H1 (cell line): Measurements from ENCODE around the gene PRR5L. TPM values are rescaled to one million over a fixed set of nuclear protein-coding genes. Genes with fewer than 3 reads are reported as not detected.

ENCODE experiments used
- CTCF ChIA-PET: fragments of 300-600 bp; sonication (Branson Sonifier 250); formaldehyde crosslinking; loops from one replicate; lab custom pipeline; 2021; ENCODE audit not compliant: partially characterized antibody; lab: Charles Lee
- POLR2A ChIA-PET: fragments of 300-600 bp; sonication (Branson Sonifier 250); formaldehyde crosslinking; loops from one replicate; lab custom pipeline; 2021; ENCODE audit warnings: inconsistent platforms; ENCODE audit not compliant: partially characterized antibody; lab: Charles Lee
- DNase-seq, 2 experiments: peaks; one replicate each; pipeline versions ENCODE4 v3.0.0 to v3.0.0-alpha.2; 2010 to 2022; ENCODE audit warnings: low spot score in 2 of 2, low read depth in 1 of 2, mixed read lengths in 1 of 2
- FAIRE-seq: peaks from 2 replicates; lab custom pipeline; 2011; peaks lifted over from hg19 to GRCh38; lab: Jason Lieb, UNC
- H2AFZ ChIP-seq: 2 replicates; pipeline ENCODE4 v1.8.1; 2012; ENCODE audit warnings: low read length, inconsistent platforms
- H2AK5ac ChIP-seq: 2 replicates; pipeline ENCODE4 v1.6.1; 2013; ENCODE audit warnings: low read depth, low read length
- H2BK120ac ChIP-seq: replicated peaks from 2 replicates; pipeline ENCODE3; 2013; ENCODE audit warnings: low read depth, low read length, inconsistent platforms
- H2BK12ac ChIP-seq: 2 replicates; pipeline ENCODE4 v1.6.1; 2013; ENCODE audit warnings: low read depth, low read length
- H2BK15ac ChIP-seq: 2 replicates; pipeline ENCODE4 v1.6.1; 2013; ENCODE audit warnings: low read length
- H2BK20ac ChIP-seq: 2 replicates; pipeline ENCODE4 v1.6.1; 2013; ENCODE audit warnings: low read length
- H2BK5ac ChIP-seq: 2 replicates; pipeline ENCODE4 v1.6.1; 2013; ENCODE audit warnings: low read depth, low read length
- H3K14ac ChIP-seq: 2 replicates; pipeline ENCODE4 v1.6.1; 2013; ENCODE audit warnings: inconsistent platforms; ENCODE audit not compliant: insufficient read length
- H3K18ac ChIP-seq: 2 replicates; pipeline ENCODE4 v1.6.1; 2013; ENCODE audit warnings: low read length; ENCODE audit errors: extremely low read depth
- H3K23ac ChIP-seq: 2 replicates; pipeline ENCODE4 v1.6.1; 2013; ENCODE audit warnings: inconsistent platforms; ENCODE audit not compliant: insufficient read length
- H3K23me2 ChIP-seq: 2 replicates; pipeline ENCODE4 v1.6.1; 2013; ENCODE audit warnings: low read depth, low read length
- H3K27ac ChIP-seq: 2 replicates; pipeline ENCODE4 v1.6.1; 2011; ENCODE audit warnings: low read depth, low read length, inconsistent platforms
- H3K27me3 ChIP-seq, 4 experiments: replicated peaks in 1 of 4; 1 replicate in 1 of 4; 2 replicates in 3 of 4; pipeline versions ENCODE4 v1.6.1 to v1.8.1; 2011 to 2013; ENCODE audit warnings: low read length in 3 of 4, mild to moderate bottlenecking in 3 of 4, inconsistent platforms in 2 of 4, mixed read lengths in 2 of 4, moderate library complexity in 1 of 4; ENCODE audit not compliant: control insufficient read depth in 3 of 4, insufficient read depth in 3 of 4; ENCODE audit errors: extremely low read depth in 1 of 4
- H3K36me3 ChIP-seq, 4 experiments: 2 replicates each; pipeline versions ENCODE4 v1.6.1 to v1.8.1; 2011 to 2013; ENCODE audit warnings: mild to moderate bottlenecking in 4 of 4, low read length in 3 of 4, moderate library complexity in 2 of 4, control low read depth in 1 of 4, inconsistent platforms in 1 of 4; ENCODE audit not compliant: insufficient read depth in 4 of 4, control insufficient read depth in 2 of 4
- H3K4ac ChIP-seq: replicated peaks from 2 replicates; pipeline ENCODE3; 2013; ENCODE audit warnings: low read length, low read depth, mixed read lengths, inconsistent platforms; ENCODE audit not compliant: insufficient read length
- H3K4me1 ChIP-seq, 4 experiments: replicated peaks in 1 of 4; 1 replicate in 1 of 4; 2 replicates in 3 of 4; pipeline versions ENCODE4 v1.6.1 to v1.8.1; 2011 to 2013; ENCODE audit warnings: low read length in 3 of 4, inconsistent platforms in 2 of 4, mixed read lengths in 1 of 4; ENCODE audit not compliant: insufficient read depth in 4 of 4, control insufficient read depth in 3 of 4
- H3K4me2 ChIP-seq, 2 experiments: 2 replicates each; pipeline versions ENCODE4 v1.6.1 to v1.8.1; 2011 to 2013; ENCODE audit warnings: low read depth in 2 of 2, low read length in 2 of 2, control low read depth in 1 of 2, inconsistent platforms in 1 of 2, mild to moderate bottlenecking in 1 of 2; ENCODE audit not compliant: insufficient read depth in 1 of 2
- H3K4me3 ChIP-seq, 4 experiments: fragments of 200-600, 300-600 bp in 1 of 4; sonication (generic), shearing (Covaris generic), sonication (Bioruptor Twin) in 1 of 4; 2 replicates each; pipeline versions ENCODE4 v1.5.1 to v1.8.1; 2011 to 2016; ENCODE audit warnings: low read length in 4 of 4, low read depth in 3 of 4, control low read depth in 2 of 4, inconsistent platforms in 2 of 4, mild to moderate bottlenecking in 2 of 4, mixed read lengths in 1 of 4, moderate library complexity in 1 of 4; ENCODE audit not compliant: insufficient read depth in 2 of 4; ENCODE audit errors: extremely low read depth in 1 of 4
- H3K56ac ChIP-seq: replicated peaks from 2 replicates; pipeline ENCODE3; 2013; ENCODE audit warnings: low read depth, mild to moderate bottlenecking, mixed read lengths, low read length, inconsistent platforms; ENCODE audit not compliant: insufficient read length
- H3K79me1 ChIP-seq: 2 replicates; pipeline ENCODE4 v1.6.1; 2013; ENCODE audit warnings: low read depth, low read length, control low read depth
- H3K79me2 ChIP-seq, 2 experiments: 2 replicates each; pipeline versions ENCODE4 v1.6.1 to v1.8.1; 2012 to 2013; ENCODE audit warnings: low read length in 2 of 2, mild to moderate bottlenecking in 2 of 2, inconsistent platforms in 1 of 2; ENCODE audit not compliant: insufficient read depth in 2 of 2, control insufficient read depth in 1 of 2
- H3K9ac ChIP-seq, 4 experiments: replicated peaks in 1 of 4; 1 replicate in 1 of 4; 2 replicates in 3 of 4; pipeline versions ENCODE4 v1.6.1 to v1.8.1; 2011 to 2013; ENCODE audit warnings: low read depth in 3 of 4, low read length in 3 of 4, control low read depth in 2 of 4, mild to moderate bottlenecking in 2 of 4, moderate library complexity in 2 of 4, inconsistent platforms in 1 of 4; ENCODE audit errors: extremely low read depth in 1 of 4
- H3K9me3 ChIP-seq, 2 experiments: 2 replicates each; pipeline versions ENCODE4 v1.6.1 to v1.8.1; 2012 to 2013; ENCODE audit warnings: mild to moderate bottlenecking in 2 of 2, moderate library complexity in 2 of 2, control low read depth in 1 of 2, inconsistent platforms in 1 of 2, low read depth in 1 of 2, low read length in 1 of 2, mixed read lengths in 1 of 2; ENCODE audit not compliant: insufficient read depth in 2 of 2
- H4K20me1 ChIP-seq, 2 experiments: replicated peaks in 1 of 2; 2 replicates each; pipeline versions ENCODE3 to v1.8.1; 2011 to 2013; ENCODE audit warnings: inconsistent platforms in 2 of 2, low read length in 2 of 2, mild to moderate bottlenecking in 1 of 2; ENCODE audit not compliant: insufficient read depth in 2 of 2, control insufficient read depth in 1 of 2
- H4K5ac ChIP-seq: 2 replicates; pipeline ENCODE4 v1.6.1; 2013; ENCODE audit warnings: low read length, low read depth, mixed read lengths, inconsistent platforms; ENCODE audit not compliant: insufficient read length
- H4K8ac ChIP-seq: 2 replicates; pipeline ENCODE4 v1.8.0; 2013; ENCODE audit warnings: mild to moderate bottlenecking, moderate library complexity, low read length, inconsistent platforms; ENCODE audit not compliant: insufficient read depth; ENCODE audit errors: extremely low read depth
- H4K91ac ChIP-seq: replicated peaks from 2 replicates; pipeline ENCODE3; 2013; ENCODE audit warnings: low read length, mixed read lengths, inconsistent platforms; ENCODE audit not compliant: insufficient read length
- ATF2 ChIP-seq: IDR thresholded peaks from 2 replicates; pipeline ENCODE4 v1.6.1; 2012; ENCODE audit warnings: low read length, inconsistent platforms
- CBX5 ChIP-seq: fragments of 300-800, 300-1000 bp; sonication (generic); IDR thresholded peaks from 2 replicates; pipeline ENCODE4 v1.7.1; 2016; ENCODE audit warnings: antibody characterized with exemption, low read length, low read depth
- MAFK ChIP-seq: IDR thresholded peaks from 2 replicates; pipeline ENCODE4 v1.6.1; 2012; ENCODE audit warnings: low read depth, mild to moderate bottlenecking, improper control_type of control experiment, low read length
- PHF8 ChIP-seq: fragments of 200-600 bp; sonication (generic); conservative IDR thresholded peaks from 2 replicates; pipeline ENCODE4 v1.7.1; 2012; ENCODE audit warnings: low read depth, mild to moderate bottlenecking, inconsistent platforms, low read length, moderate library complexity
- POLR2AphosphoS5 ChIP-seq: IDR thresholded peaks from 2 replicates; pipeline ENCODE4 v1.6.1; 2011; ENCODE audit warnings: low read depth, low read length
- RAD21 ChIP-seq, 2 experiments: IDR thresholded peaks in 1 of 2; conservative IDR thresholded peaks in 1 of 2; 2 replicates each; pipeline ENCODE4 v1.6.1; 2011; ENCODE audit warnings: low read depth in 2 of 2, low read length in 2 of 2, improper control_type of control experiment in 1 of 2, inconsistent platforms in 1 of 2, mild to moderate bottlenecking in 1 of 2, moderate library complexity in 1 of 2
- SIX5 ChIP-seq: IDR thresholded peaks from 2 replicates; pipeline ENCODE4 v1.6.1; 2011; ENCODE audit warnings: mild to moderate bottlenecking, low read depth, low read length
- SP1 ChIP-seq: IDR thresholded peaks from 2 replicates; pipeline ENCODE4 v1.6.1; 2011; ENCODE audit warnings: low read depth, low read length
- TEAD4 ChIP-seq: IDR thresholded peaks from 2 replicates; pipeline ENCODE4 v1.6.1; 2012; ENCODE audit warnings: low read depth, low read length, inconsistent platforms, mixed read lengths
- YY1 ChIP-seq: IDR thresholded peaks from 2 replicates; pipeline ENCODE4 v1.6.1; 2011; ENCODE audit warnings: low read depth, mild to moderate bottlenecking, low read length
- ZNF274 ChIP-seq: IDR thresholded peaks from 2 replicates; pipeline ENCODE4 v1.7.0; 2012; ENCODE audit warnings: low read length, borderline replicate concordance; ENCODE audit errors: extremely low read depth
- WGBS, 2 experiments: shearing (Covaris generic) in 1 of 2; methylation state at CpG; one replicate each; pipeline versions ENCODE4 v1.1.6 to v1.1.7; 2013 to 2015; ENCODE audit warnings: low lambda C conversion rate in 2 of 2, mixed read lengths in 2 of 2, inconsistent platforms in 1 of 2, low coverage in 1 of 2, missing lambda C conversion rate in 1 of 2; ENCODE audit not compliant: insufficient replicate concordance in 2 of 2, insufficient coverage in 1 of 2, insufficient read length in 1 of 2; ENCODE audit errors: extremely low coverage in 1 of 2, missing lambda C conversion rate in 1 of 2; 5-methylcytosine and 5-hydroxymethylcytosine counted together
- polyA plus RNA-seq, 7 experiments: library from polyadenylated mRNA; depleted of rRNA in 3 of 7; stranded (reverse) in 5 of 7; unstranded in 2 of 7; fragments of >200 nt in 5 of 7; fragments of 200-250 nt in 2 of 7; gene quantifications; 1 replicate in 5 of 7; 2 replicates in 1 of 7; 4 replicates in 1 of 7; pipeline versions ENCODE4 v1.2.1 to v1.2.3, GENCODE V29; 2011 to 2013; ENCODE audit warnings: missing spikeins in 2 of 7, mixed read lengths in 2 of 7
- total RNA-seq: library from RNA; stranded (reverse); fragmentation: NEBNext Ultra II Directional; extraction: Animal tissue kit (Norgen Biotek cat#: 25700); gene quantifications from 2 replicates; pipeline ENCODE4 v1.2.1, GENCODE V29; 2021

Gene PRR5L
- total and polyA plus RNA-seq, 2 of the 8 experiments (the other 6 are each of a cell fraction or from before 2014, with no cell fraction given): 6.6 to 10.1 TPM

GRCh38 chr11:36346562-36347383 lies 50.7 kb downstream of the PRR5L start:
- FAIRE-seq (no peak), DNase-seq (no peak)
- Histone ChIP-seq H3K9ac (no peak overlapping the region), H3K4me3 (no peak overlapping the region), H3K4ac (no peak overlapping the region), H3K9me3 (no peaks in the 10 kb centered on the region), H3K18ac (no peak overlapping the region), H2AK5ac (no peak overlapping the region), H3K79me1 (no peaks in the 10 kb centered on the region), H2AFZ (no peak overlapping the region), H3K4me2 (no peak overlapping the region), H3K14ac (no peak overlapping the region), H4K8ac (no peak overlapping the region), H3K56ac (no peak overlapping the region), H3K23ac (no peak overlapping the region), H2BK5ac (no peak overlapping the region), H3K27ac (no peak overlapping the region), H2BK15ac (no peak overlapping the region), H3K4me1 (peaks cover 0 to 5% (median 0%) of the 10 kb centered on the region in 4 experiments; a peak in 1 of 7 replicates), H3K27me3 (no peaks in the 10 kb centered on the region), H2BK120ac (no peak overlapping the region), H4K91ac (no peak overlapping the region), H2BK20ac (no peak overlapping the region), H2BK12ac (no peak overlapping the region), H3K23me2 (peaks cover 3% of the 10 kb centered on the region; the same call in 1 of the 2 replicates), H4K5ac (no peak overlapping the region), H4K20me1 (peaks cover 0 to 2% of the 10 kb centered on the region in 2 experiments), H3K79me2 (no peaks in the 10 kb centered on the region), H3K36me3 (no peaks in the 10 kb centered on the region)
- POLR2A ChIA-PET: interaction anchor here (0.7 kb wide), 1 partner anchor 186 kb away, joined by 3 read pairs; no protein-coding TSS in a partner anchor
- WGBS, 2 experiments: 91% methylated on average over 5 of the region's 5 CpGs; no CpG with 5 or more reads in 1 of the 2 experiments
- CTCF ChIA-PET: interaction anchor here (0.8 to 1.5 kb wide), 6 partner anchors 8 to 129 kb away, joined by 3 to 4 read pairs (median 3); no protein-coding TSS in a partner anchor
- TF ChIP-seq POLR2AphosphoS5: no peak
- no peak for TF ChIP-seq SP1
- TF ChIP-seq ATF2: no peak
- no peak for TF ChIP-seq CBX5
- no peak for TF ChIP-seq MAFK
- TF ChIP-seq SIX5: no peak
- no peak for TF ChIP-seq ZNF274
- TF ChIP-seq PHF8: no peak
- no peak for TF ChIP-seq YY1
- no peak for TF ChIP-seq TEAD4
- no peak for TF ChIP-seq RAD21 (IDR thresholded peaks at IDR 0.05 in 1 of 2, conservative IDR thresholded peaks at IDR 0.05 in 1 of 2; ENCODE audit: low read depth in 2 of 2, low read length in 2 of 2)
